CD4-positive, alpha-beta T cell (primary cell): ENCODE measurements around the gene PRPF38A. TPM values are rescaled to one million over a fixed set of nuclear protein-coding genes. Genes with fewer than 3 reads are reported as not detected.

Experiments
- ATAC-seq: fragments of 200-7000 bp; cut with Tn5 transposase; one replicate; pipeline ENCODE4 v1.10.0; 2022; ENCODE audit warnings: mild to moderate bottlenecking; ENCODE audit not compliant: poor library complexity
- CTCF ChIA-PET: fragments of 350-600 bp; sonication (Branson Sonifier 250); formaldehyde crosslinking; loops from one replicate; lab custom pipeline; 2021; ENCODE audit warnings: antibody characterized with exemption, inconsistent platforms; lab: Charles Lee
- POLR2A ChIA-PET: fragments of 350-600 bp; sonication (Branson Sonifier 250); formaldehyde crosslinking; loops from one replicate; lab custom pipeline; 2021; ENCODE audit warnings: antibody characterized with exemption, inconsistent platforms; lab: Charles Lee
- DNase-seq, 14 experiments: peaks; one replicate each; pipeline ENCODE4 v3.0.0-alpha.2; 2013 to 2020; ENCODE audit warnings: mixed read lengths in 2 of 14
- H3K27ac ChIP-seq, 2 donors: one replicate each; pipeline versions ENCODE4 v1.5.1 to v1.7.0; 2013; ENCODE audit warnings: low read length in 2 of 2, low read depth in 1 of 2, mild to moderate bottlenecking in 1 of 2
- H3K27me3 ChIP-seq, 2 experiments: 1 replicate in 1 of 2; 2 replicates in 1 of 2; pipeline versions ENCODE4 v1.6.1 to v1.7.0; 2013; ENCODE audit warnings: low read length in 2 of 2, control low read depth in 1 of 2, mild to moderate bottlenecking in 1 of 2, moderate library complexity in 1 of 2; ENCODE audit not compliant: insufficient read depth in 2 of 2, control insufficient read depth in 1 of 2
- H3K36me3 ChIP-seq: one replicate; pipeline ENCODE4 v1.6.1; 2013; ENCODE audit warnings: low read length, control low read depth; ENCODE audit not compliant: insufficient read depth
- H3K4me1 ChIP-seq: one replicate; pipeline ENCODE4 v1.6.1; 2013; ENCODE audit warnings: low read length, control low read depth; ENCODE audit not compliant: insufficient read depth
- H3K4me3 ChIP-seq: one replicate; pipeline ENCODE4 v1.5.1; 2013; ENCODE audit warnings: mild to moderate bottlenecking, low read length, moderate library complexity
- H3K9me3 ChIP-seq, 2 experiments: 1 replicate in 1 of 2; 2 replicates in 1 of 2; pipeline versions ENCODE4 v1.6.1 to v1.7.0; 2013; ENCODE audit warnings: low read length in 2 of 2, mild to moderate bottlenecking in 2 of 2, control low read depth in 1 of 2, moderate library complexity in 1 of 2; ENCODE audit not compliant: control insufficient read depth in 1 of 2, insufficient read depth in 1 of 2
- H3K27ac Mint-ChIP-seq: one replicate; pipeline ENCODE4 v1.8.0; 2020; ENCODE audit warnings: mixed read lengths
- H3K27me3 Mint-ChIP-seq: one replicate; pipeline ENCODE4 v1.8.0; 2021; ENCODE audit warnings: mixed read lengths
- H3K36me3 Mint-ChIP-seq: one replicate; pipeline ENCODE4 v1.8.0; 2021; ENCODE audit warnings: low read depth, mixed read lengths
- H3K4me1 Mint-ChIP-seq: one replicate; pipeline ENCODE4 v1.8.0; 2021; ENCODE audit warnings: low read depth, mixed read lengths
- H3K4me3 Mint-ChIP-seq: one replicate; pipeline ENCODE4 v1.8.0; 2020; ENCODE audit warnings: mild to moderate bottlenecking, mixed read lengths
- H3K9me3 Mint-ChIP-seq: one replicate; pipeline ENCODE4 v1.8.0; 2020; ENCODE audit warnings: mixed read lengths
- intact Hi-C, 2 experiments: fragments of 100-400 bp; cut with DNase I in 1 of 2; cut with micrococcal nuclease in 1 of 2; formaldehyde crosslinking; loops; one replicate each; pipeline versions ENCODE4 v1.15.1 to v1.9.0; 2023 to 2025; cut with DNase I, micrococcal nuclease
- total RNA-seq, 174 experiments: library from RNA in 2 of 174; stranded (reverse) in 2 of 174; gene quantifications; one replicate each; pipeline ENCODE4 v1.2.3 and lab custom pipeline; 2021 to 2026
- TF ChIP-seq, protein P1 (sequence below): fragments of 200-600 bp; IDR thresholded peaks from one replicate; pipeline ENCODE4 v1.8.0; 2022; ENCODE audit warnings: antibody characterized with exemption, mild to moderate bottlenecking

PRPF38A gene
- total RNA-seq, 2 experiments from 2014 or later, result 56.2 to 63.6 TPM

GRCh38 chr1:52364235-52364839 is 40.1 kb upstream of the PRPF38A start:
- H3K36me3 Mint-ChIP-seq, result peaks cover 52% of the 10 kb centered on the region
- H3K9me3 ChIP-seq, result no peaks in the 10 kb centered on the region
- DNase-seq (peak in 1 of 14 experiments; percentile 41), ATAC-seq (no peak)
- peaks cover 43% of the 10 kb centered on the region for H3K36me3 ChIP-seq
- H3K4me1 ChIP-seq, result peaks cover 50% of the 10 kb centered on the region
- peaks cover 57% of the 10 kb centered on the region for H3K4me1 Mint-ChIP-seq
- intact Hi-C loops, result loop anchor here in 1 of 2 experiments (10.0 kb wide), 3 partner anchors 220 to 1580 kb away; partner anchors contain the start of genes FAF1, IFT25, LRRC42 and ZFYVE9
- H3K27me3 Mint-ChIP-seq, result no peaks in the 10 kb centered on the region
- TF ChIP-seq, protein P1, sequence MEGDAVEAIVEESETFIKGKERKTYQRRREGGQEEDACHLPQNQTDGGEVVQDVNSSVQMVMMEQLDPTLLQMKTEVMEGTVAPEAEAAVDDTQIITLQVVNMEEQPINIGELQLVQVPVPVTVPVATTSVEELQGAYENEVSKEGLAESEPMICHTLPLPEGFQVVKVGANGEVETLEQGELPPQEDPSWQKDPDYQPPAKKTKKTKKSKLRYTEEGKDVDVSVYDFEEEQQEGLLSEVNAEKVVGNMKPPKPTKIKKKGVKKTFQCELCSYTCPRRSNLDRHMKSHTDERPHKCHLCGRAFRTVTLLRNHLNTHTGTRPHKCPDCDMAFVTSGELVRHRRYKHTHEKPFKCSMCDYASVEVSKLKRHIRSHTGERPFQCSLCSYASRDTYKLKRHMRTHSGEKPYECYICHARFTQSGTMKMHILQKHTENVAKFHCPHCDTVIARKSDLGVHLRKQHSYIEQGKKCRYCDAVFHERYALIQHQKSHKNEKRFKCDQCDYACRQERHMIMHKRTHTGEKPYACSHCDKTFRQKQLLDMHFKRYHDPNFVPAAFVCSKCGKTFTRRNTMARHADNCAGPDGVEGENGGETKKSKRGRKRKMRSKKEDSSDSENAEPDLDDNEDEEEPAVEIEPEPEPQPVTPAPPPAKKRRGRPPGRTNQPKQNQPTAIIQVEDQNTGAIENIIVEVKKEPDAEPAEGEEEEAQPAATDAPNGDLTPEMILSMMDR, result no peak
- CTCF ChIA-PET, result interaction anchor here (1.2 kb wide), 1 partner anchor 40 kb away, joined by 5 read pairs; the partner anchor contains the start of genes ORC1 and PRPF38A
- H3K9me3 Mint-ChIP-seq, result no peaks in the 10 kb centered on the region
- peak overlapping the region; percentile 96 for H3K27ac Mint-ChIP-seq
- peak overlapping the region; percentile 76 for H3K4me3 ChIP-seq
- POLR2A ChIA-PET, result interaction anchor here (1.4 to 3.0 kb wide), 4 partner anchors 40 to 362 kb away, joined by 5 to 61 read pairs (median 6); partner anchors contain the start of genes KTI12, ORC1, PRPF38A and ZYG11B
- no peaks in the 10 kb centered on the region for H3K27me3 ChIP-seq
- H3K4me3 Mint-ChIP-seq, result peak overlapping the region; percentile 83
- peak overlapping the region; percentile 5 to 18 for H3K27ac ChIP-seq

DNA sequence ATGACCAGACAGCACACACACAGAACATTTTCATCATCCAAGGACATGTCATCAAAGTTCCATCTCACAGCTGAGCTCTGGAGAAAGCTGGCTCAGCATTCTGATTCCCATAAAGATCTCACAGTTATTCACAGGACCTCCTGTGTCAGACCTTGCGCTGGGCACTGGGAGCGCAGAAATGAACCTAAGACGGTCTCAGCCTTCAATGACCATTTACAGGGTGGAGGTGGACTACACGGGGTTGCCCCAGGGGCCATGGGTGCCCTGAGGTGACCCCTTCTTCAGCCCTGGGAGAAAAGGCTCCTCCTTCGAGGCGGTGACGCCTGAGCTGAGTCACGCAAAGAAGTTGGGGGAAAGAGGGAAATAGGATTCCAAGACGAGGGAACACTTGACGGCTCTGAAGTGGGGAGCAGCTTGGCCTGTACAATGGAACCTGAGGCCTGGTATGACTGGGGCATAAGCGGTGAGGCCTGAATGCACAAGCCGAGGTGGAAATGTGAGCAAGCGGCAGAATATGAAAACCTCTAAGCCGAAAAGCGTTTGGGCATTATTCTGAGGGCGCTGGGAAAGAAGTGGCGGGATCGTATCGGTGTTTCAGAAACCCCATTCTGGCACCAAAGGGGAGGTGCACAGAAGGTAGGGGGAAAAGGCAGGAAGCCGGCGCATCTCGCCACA is 39.2 kb upstream of the PRPF38A start:
- H3K27ac Mint-ChIP-seq, result peak overlapping the region; percentile 96
- H3K4me1 Mint-ChIP-seq, result peaks cover 60% of the 10 kb centered on the region
- H3K36me3 Mint-ChIP-seq, result peaks cover 43% of the 10 kb centered on the region
- peak overlapping the region; percentile 77 to 89 for H3K27ac ChIP-seq
- H3K4me1 ChIP-seq, result peaks cover 50% of the 10 kb centered on the region
- CTCF ChIA-PET, result interaction anchor here (0.9 to 1.2 kb wide), 2 partner anchors 39 to 188 kb away, joined by 4 to 5 read pairs; partner anchors contain the start of genes ORC1, PRPF38A and TUT4
- peak overlapping the region; percentile 94 for H3K4me3 Mint-ChIP-seq
- intact Hi-C loops, result loop anchor here (5.0 to 10.0 kb wide), 8 partner anchors 57 to 1687 kb away; partner anchors contain the start of genes BTF3L4 (in 1 of the 2), FAF1 (in 1 of the 2), IFT25 (in 1 of the 2) and LRRC42 (in 1 of the 2)
- ATAC-seq, result no peak
- H3K4me3 ChIP-seq, result peak overlapping the region; percentile 76
- no peaks in the 10 kb centered on the region for H3K27me3 ChIP-seq
- H3K36me3 ChIP-seq, result peaks cover 34% of the 10 kb centered on the region
- POLR2A ChIA-PET, result interaction anchor here (0.7 to 3.0 kb wide), 14 partner anchors 9 to 361 kb away, joined by 3 to 61 read pairs (median 6); partner anchors contain the start of genes KTI12, ORC1, PRPF38A and SHISAL2A
- no peaks in the 10 kb centered on the region for H3K9me3 Mint-ChIP-seq
- no peaks in the 10 kb centered on the region for H3K27me3 Mint-ChIP-seq
- H3K9me3 ChIP-seq, result no peaks in the 10 kb centered on the region
- peak in 3 of 14 experiments; percentile 58 to 72 (median 59) for DNase-seq
- TF ChIP-seq, protein P1, result no peak
